ENCODE measurements around the gene FXYD3. TPM values are rescaled to one million over a fixed set of nuclear protein-coding genes. Genes with fewer than 3 reads are reported as not detected.

FXYD3 gene
- total and polyA plus RNA-seq, 2 experiments from 2014 or later, result 0.81 TPM; not detected in 1

DNA sequence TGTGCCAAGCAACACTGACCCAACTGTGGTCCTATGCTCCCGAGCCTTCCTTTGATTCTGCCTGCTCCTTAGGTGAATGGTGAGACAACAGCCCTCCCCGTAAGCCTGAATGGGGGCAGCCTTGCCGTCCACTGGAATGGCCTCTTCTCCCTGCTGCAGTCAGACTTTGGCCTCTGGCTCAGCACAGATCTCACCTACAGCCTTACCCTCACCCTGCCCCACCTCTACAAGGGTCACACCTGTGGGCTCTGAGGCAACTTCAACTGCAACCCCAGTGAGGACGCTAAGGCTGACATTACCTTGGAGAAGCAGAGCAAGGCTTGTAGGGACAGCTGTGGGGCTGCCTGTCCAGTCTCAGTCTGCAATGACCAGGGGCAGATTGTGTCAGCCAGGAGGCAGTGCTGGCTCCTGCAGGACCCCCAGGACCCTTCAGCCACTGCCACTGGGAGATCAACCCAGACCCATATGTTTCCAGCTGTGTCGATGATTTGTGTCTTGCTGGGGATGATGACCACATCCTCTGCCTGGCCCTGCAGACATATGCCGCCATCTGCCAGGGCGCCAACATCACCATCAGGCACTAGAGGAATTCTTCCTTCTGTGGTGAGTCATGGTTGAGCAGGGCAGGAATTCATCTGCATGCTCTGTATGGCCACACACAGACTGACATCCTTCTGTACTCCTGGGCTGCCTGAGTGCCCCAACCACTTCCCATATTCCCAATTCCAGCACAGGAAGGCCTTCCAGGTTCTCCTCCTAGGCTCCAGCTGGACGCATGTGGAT lies 27.3 kb upstream of the FXYD3 start:
- Histone ChIP-seq H4K20me1 (replicated peaks; ENCODE audit: insufficient read depth) (no peaks in the 10 kb centered on the region), H3K4me1 (ENCODE audit: insufficient read depth) (peaks cover 13% of the 10 kb centered on the region), H3K27me3 (ENCODE audit: insufficient read depth) (no peaks in the 10 kb centered on the region), H3K36me3 (ENCODE audit: insufficient read depth) (no peaks in the 10 kb centered on the region), H2AFZ (no peak overlapping the region), H3K9me2 (ENCODE audit: insufficient read depth) (no peaks in the 10 kb centered on the region), H3K4me2 (no peak overlapping the region), H3K4me3 (no peak overlapping the region), H3F3A (replicated peaks; ENCODE audit: low read depth) (0 out of 2 replicates have a peak, but pooled peaks cover 5% of the 10 kb centered on the region), H3K27ac (ENCODE audit: low read depth) (no peak overlapping the region), H3K79me2 (replicated peaks; ENCODE audit: insufficient read depth) (no peaks in the 10 kb centered on the region)
- Mint-ChIP-seq H3K4me1 (peaks cover 16% of the 10 kb centered on the region; the same call in 2 of the 3 replicates), H3K36me3 (ENCODE audit: low read depth) (no peaks in the 10 kb centered on the region; the same call in 2 of the 3 replicates), H3K9me3 (no peaks in the 10 kb centered on the region), H3K27me3 (ENCODE audit: insufficient read depth, low read depth, poor library complexity) (peaks cover 15% of the 10 kb centered on the region), H3K27ac (no peak overlapping the region), H3K4me3 (no peak overlapping the region)
- DNase-seq (ENCODE audit: low spot score) (no peak), ATAC-seq (no peak)
- no peak for TF ChIP-seq EZH2phosphoT487 (IDR thresholded peaks at IDR 0.05; ENCODE audit: unreplicated experiment)
- TF ChIP-seq EZH2 (IDR thresholded peaks at IDR 0.05; ENCODE audit: low read depth, unreplicated experiment), result no peak
- TF ChIP-seq STAT1 (IDR thresholded peaks at IDR 0.05; ENCODE audit: unreplicated experiment), result no peak
- TF ChIP-seq, protein P1, sequence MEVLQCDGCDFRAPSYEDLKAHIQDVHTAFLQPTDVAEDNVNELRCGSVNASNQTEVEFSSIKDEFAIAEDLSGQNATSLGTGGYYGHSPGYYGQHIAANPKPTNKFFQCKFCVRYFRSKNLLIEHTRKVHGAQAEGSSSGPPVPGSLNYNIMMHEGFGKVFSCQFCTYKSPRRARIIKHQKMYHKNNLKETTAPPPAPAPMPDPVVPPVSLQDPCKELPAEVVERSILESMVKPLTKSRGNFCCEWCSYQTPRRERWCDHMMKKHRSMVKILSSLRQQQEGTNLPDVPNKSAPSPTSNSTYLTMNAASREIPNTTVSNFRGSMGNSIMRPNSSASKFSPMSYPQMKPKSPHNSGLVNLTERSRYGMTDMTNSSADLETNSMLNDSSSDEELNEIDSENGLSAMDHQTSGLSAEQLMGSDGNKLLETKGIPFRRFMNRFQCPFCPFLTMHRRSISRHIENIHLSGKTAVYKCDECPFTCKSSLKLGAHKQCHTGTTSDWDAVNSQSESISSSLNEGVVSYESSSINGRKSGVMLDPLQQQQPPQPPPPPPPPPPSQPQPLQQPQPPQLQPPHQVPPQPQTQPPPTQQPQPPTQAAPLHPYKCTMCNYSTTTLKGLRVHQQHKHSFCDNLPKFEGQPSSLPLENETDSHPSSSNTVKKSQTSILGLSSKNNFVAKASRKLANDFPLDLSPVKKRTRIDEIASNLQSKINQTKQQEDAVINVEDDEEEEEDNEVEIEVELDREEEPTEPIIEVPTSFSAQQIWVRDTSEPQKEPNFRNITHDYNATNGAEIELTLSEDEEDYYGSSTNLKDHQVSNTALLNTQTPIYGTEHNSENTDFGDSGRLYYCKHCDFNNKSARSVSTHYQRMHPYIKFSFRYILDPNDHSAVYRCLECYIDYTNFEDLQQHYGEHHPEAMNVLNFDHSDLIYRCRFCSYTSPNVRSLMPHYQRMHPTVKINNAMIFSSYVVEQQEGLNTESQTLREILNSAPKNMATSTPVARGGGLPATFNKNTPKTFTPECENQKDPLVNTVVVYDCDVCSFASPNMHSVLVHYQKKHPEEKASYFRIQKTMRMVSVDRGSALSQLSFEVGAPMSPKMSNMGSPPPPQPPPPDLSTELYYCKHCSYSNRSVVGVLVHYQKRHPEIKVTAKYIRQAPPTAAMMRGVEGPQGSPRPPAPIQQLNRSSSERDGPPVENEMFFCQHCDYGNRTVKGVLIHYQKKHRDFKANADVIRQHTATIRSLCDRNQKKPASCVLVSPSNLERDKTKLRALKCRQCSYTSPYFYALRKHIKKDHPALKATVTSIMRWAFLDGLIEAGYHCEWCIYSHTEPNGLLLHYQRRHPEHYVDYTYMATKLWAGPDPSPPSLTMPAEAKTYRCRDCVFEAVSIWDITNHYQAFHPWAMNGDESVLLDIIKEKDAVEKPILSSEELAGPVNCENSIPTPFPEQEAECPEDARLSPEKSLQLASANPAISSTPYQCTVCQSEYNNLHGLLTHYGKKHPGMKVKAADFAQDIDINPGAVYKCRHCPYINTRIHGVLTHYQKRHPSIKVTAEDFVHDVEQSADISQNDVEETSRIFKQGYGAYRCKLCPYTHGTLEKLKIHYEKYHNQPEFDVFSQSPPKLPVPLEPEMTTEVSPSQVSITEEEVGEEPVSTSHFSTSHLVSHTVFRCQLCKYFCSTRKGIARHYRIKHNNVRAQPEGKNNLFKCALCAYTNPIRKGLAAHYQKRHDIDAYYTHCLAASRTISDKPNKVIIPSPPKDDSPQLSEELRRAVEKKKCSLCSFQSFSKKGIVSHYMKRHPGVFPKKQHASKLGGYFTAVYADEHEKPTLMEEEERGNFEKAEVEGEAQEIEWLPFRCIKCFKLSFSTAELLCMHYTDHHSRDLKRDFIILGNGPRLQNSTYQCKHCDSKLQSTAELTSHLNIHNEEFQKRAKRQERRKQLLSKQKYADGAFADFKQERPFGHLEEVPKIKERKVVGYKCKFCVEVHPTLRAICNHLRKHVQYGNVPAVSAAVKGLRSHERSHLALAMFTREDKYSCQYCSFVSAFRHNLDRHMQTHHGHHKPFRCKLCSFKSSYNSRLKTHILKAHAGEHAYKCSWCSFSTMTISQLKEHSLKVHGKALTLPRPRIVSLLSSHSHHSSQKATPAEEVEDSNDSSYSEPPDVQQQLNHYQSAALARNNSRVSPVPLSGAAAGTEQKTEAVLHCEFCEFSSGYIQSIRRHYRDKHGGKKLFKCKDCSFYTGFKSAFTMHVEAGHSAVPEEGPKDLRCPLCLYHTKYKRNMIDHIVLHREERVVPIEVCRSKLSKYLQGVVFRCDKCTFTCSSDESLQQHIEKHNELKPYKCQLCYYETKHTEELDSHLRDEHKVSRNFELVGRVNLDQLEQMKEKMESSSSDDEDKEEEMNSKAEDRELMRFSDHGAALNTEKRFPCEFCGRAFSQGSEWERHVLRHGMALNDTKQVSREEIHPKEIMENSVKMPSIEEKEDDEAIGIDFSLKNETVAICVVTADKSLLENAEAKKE (CRISPR knock-in tag; IDR thresholded peaks at IDR 0.05), result no peak

DNA sequence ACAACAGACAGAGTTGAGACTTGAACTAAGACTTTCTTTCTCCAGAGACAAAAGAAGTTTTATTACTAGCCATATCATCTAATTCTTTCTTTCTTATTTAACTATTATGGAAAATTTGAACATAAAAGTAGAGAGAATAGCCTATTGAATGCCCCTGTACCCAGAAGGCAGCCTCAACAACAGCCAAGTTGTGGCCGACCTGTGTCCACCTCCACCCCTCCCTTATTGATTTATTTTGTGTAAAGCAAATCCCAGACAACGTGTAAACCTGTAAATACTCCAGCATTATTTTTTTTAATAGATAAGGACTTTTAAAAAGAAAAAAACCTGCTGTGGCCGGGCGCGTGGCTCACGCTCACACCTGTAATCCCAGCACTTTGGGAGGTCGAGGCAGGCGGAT lies 26.1 kb upstream of the FXYD3 start:
- ATAC-seq, result no peak
- Histone ChIP-seq H2AFZ (no peak overlapping the region; the same call in 1 of the 2 replicates), H3K27me3 (ENCODE audit: insufficient read depth) (no peaks in the 10 kb centered on the region), H3K4me1 (ENCODE audit: insufficient read depth) (peaks cover 13% of the 10 kb centered on the region), H3K27ac (ENCODE audit: low read depth) (no peak overlapping the region), H3K4me3 (no peak overlapping the region), H3K36me3 (ENCODE audit: insufficient read depth) (no peaks in the 10 kb centered on the region), H4K20me1 (replicated peaks; ENCODE audit: insufficient read depth) (no peaks in the 10 kb centered on the region), H3F3A (replicated peaks; ENCODE audit: low read depth) (0 out of 2 replicates have a peak, but pooled peaks cover 5% of the 10 kb centered on the region), H3K79me2 (replicated peaks; ENCODE audit: insufficient read depth) (no peaks in the 10 kb centered on the region), H3K4me2 (peak overlapping the region; percentile 71; the same call in 1 of the 2 replicates), H3K9me2 (ENCODE audit: insufficient read depth) (no peaks in the 10 kb centered on the region)
- Mint-ChIP-seq H3K27ac (no peak overlapping the region), H3K9me3 (no peaks in the 10 kb centered on the region), H3K4me1 (peaks cover 12% of the 10 kb centered on the region; the same call in 2 of the 3 replicates), H3K27me3 (ENCODE audit: insufficient read depth, low read depth, poor library complexity) (peaks cover 15% of the 10 kb centered on the region), H3K4me3 (no peak overlapping the region), H3K36me3 (ENCODE audit: low read depth) (no peaks in the 10 kb centered on the region; the same call in 2 of the 3 replicates)
- no peak for DNase-seq (ENCODE audit: low spot score)
- TF ChIP-seq, protein P2, sequence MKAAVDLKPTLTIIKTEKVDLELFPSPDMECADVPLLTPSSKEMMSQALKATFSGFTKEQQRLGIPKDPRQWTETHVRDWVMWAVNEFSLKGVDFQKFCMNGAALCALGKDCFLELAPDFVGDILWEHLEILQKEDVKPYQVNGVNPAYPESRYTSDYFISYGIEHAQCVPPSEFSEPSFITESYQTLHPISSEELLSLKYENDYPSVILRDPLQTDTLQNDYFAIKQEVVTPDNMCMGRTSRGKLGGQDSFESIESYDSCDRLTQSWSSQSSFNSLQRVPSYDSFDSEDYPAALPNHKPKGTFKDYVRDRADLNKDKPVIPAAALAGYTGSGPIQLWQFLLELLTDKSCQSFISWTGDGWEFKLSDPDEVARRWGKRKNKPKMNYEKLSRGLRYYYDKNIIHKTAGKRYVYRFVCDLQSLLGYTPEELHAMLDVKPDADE (IDR thresholded peaks at IDR 0.05), result no peak
- TF ChIP-seq CREB1 (CRISPR knock-in tag; IDR thresholded peaks at IDR 0.05; ENCODE audit: low read depth) (no peak), STAT1 (IDR thresholded peaks at IDR 0.05; ENCODE audit: unreplicated experiment) (no peak), EZH2 (IDR thresholded peaks at IDR 0.05; ENCODE audit: low read depth, unreplicated experiment) (no peak), ZNF114 (CRISPR knock-in tag; IDR thresholded peaks at IDR 0.05) (no peak), NANOG (IDR thresholded peaks at IDR 0.05; ENCODE audit: borderline replicate concordance) (no peak), JUNB (IDR thresholded peaks at IDR 0.05; ENCODE audit: unreplicated experiment) (no peak)
- TF ChIP-seq, protein P3, sequence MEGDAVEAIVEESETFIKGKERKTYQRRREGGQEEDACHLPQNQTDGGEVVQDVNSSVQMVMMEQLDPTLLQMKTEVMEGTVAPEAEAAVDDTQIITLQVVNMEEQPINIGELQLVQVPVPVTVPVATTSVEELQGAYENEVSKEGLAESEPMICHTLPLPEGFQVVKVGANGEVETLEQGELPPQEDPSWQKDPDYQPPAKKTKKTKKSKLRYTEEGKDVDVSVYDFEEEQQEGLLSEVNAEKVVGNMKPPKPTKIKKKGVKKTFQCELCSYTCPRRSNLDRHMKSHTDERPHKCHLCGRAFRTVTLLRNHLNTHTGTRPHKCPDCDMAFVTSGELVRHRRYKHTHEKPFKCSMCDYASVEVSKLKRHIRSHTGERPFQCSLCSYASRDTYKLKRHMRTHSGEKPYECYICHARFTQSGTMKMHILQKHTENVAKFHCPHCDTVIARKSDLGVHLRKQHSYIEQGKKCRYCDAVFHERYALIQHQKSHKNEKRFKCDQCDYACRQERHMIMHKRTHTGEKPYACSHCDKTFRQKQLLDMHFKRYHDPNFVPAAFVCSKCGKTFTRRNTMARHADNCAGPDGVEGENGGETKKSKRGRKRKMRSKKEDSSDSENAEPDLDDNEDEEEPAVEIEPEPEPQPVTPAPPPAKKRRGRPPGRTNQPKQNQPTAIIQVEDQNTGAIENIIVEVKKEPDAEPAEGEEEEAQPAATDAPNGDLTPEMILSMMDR (conservative IDR thresholded peaks at IDR 0.05; ENCODE audit: low read depth in 2 of 2), result no peak

Measured in GM23338 (cell line).